ENCODE data around the gene LMX1A. TPM values are rescaled to one million over a fixed set of nuclear protein-coding genes. Genes with fewer than 3 reads are reported as not detected.

LMX1A gene
- total RNA-seq, 4 donors from 2014 or later, result 0.13 to 1.1 (median 0.51) TPM

DNA sequence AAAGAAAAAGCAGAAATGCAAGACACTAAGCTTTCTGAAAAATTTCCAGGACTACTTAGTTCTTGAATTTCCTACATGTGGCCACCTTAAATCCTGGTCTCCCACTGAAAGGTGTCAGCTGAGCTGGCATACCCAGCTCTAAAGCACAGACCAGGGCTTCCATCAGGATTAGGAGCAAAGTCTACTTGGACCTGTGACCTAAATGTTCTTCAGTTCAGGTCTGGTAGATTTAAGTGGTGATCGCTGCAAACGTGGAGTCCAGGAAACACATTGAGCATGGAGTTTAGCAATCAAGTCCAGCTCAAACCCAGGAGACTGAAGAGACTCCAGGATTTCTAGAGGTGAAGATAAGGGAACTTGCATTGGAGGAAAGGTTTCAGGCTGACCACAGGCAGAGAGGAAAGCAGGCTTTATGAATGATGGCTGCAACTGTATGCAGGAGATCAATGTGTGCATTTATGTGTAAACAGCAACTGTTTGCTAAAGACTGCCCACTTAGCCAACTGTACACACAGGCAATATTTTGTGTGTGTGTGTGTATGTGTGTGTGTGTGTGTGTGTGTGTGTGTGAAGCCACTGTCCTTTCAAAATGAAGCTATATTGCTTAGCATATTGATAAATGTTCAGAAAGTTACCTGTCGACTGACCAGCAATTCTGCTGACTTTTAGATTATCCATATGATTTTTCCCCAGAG is 75.2 kb downstream of the LMX1A start:
- no peaks in the 10 kb centered on the region for H3K36me3 ChIP-seq
- no peaks in the 10 kb centered on the region for H3K4me1 ChIP-seq
- no peak for ATAC-seq
- H3K27ac ChIP-seq, result no peak overlapping the region
- H3K27me3 ChIP-seq, result peaks cover 40% of the 10 kb centered on the region
- no peak for TF ChIP-seq EP300 (IDR thresholded peaks at IDR 0.05)
- TF ChIP-seq, protein P1, sequence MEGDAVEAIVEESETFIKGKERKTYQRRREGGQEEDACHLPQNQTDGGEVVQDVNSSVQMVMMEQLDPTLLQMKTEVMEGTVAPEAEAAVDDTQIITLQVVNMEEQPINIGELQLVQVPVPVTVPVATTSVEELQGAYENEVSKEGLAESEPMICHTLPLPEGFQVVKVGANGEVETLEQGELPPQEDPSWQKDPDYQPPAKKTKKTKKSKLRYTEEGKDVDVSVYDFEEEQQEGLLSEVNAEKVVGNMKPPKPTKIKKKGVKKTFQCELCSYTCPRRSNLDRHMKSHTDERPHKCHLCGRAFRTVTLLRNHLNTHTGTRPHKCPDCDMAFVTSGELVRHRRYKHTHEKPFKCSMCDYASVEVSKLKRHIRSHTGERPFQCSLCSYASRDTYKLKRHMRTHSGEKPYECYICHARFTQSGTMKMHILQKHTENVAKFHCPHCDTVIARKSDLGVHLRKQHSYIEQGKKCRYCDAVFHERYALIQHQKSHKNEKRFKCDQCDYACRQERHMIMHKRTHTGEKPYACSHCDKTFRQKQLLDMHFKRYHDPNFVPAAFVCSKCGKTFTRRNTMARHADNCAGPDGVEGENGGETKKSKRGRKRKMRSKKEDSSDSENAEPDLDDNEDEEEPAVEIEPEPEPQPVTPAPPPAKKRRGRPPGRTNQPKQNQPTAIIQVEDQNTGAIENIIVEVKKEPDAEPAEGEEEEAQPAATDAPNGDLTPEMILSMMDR (IDR thresholded peaks at IDR 0.05), result no peak
- no peak for TF ChIP-seq POLR2A (IDR thresholded peaks at IDR 0.05)
- no peak for TF ChIP-seq POLR2AphosphoS5 (IDR thresholded peaks at IDR 0.05)
- H3K4me3 ChIP-seq, result no peak overlapping the region
- no peaks in the 10 kb centered on the region for H3K9me3 ChIP-seq
- 69 to 79% methylated on average over 3 of the region's 3 CpGs for WGBS, 2 donors (ENCODE audit: low coverage in 1 of 2)

- no peak for TF ChIP-seq EP300 (IDR thresholded peaks at IDR 0.05)
- TF ChIP-seq POLR2AphosphoS5 (IDR thresholded peaks at IDR 0.05), result no peak
- TF ChIP-seq POLR2A (IDR thresholded peaks at IDR 0.05), result no peak
- TF ChIP-seq, protein P1 (IDR thresholded peaks at IDR 0.05), result no peak
These were observed 76.6 kb downstream of the LMX1A start for GRCh38 chr1:165279882-165280281.

GRCh38 chr1:165276314-165276713 is 80.2 kb downstream of the LMX1A start:
- Histone ChIP-seq H3K27me3 (peaks cover 27% of the 10 kb centered on the region), H3K9me3 (no peaks in the 10 kb centered on the region), H3K36me3 (no peaks in the 10 kb centered on the region), H3K4me1 (no peaks in the 10 kb centered on the region), H3K27ac (no peak overlapping the region), H3K4me3 (no peak overlapping the region)
- ATAC-seq, result no peak
- whole genome bisulfite sequencing, 2 donors (ENCODE audit: low coverage in 1 of 2), result 33 to 60% methylated on average over 1 of the region's 2 CpGs
- TF ChIP-seq, protein P1 (IDR thresholded peaks at IDR 0.05), result no peak
- TF ChIP-seq POLR2AphosphoS5 (IDR thresholded peaks at IDR 0.05) (no peak), POLR2A (IDR thresholded peaks at IDR 0.05) (no peak), EP300 (IDR thresholded peaks at IDR 0.05) (no peak)

More at GRCh38 chr1:165279882-165280281, 76.6 kb downstream of the LMX1A start:
- Histone ChIP-seq H3K36me3 (no peaks in the 10 kb centered on the region), H3K4me3 (no peak overlapping the region), H3K27ac (no peak overlapping the region), H3K4me1 (no peaks in the 10 kb centered on the region), H3K9me3 (no peaks in the 10 kb centered on the region), H3K27me3 (peaks cover 31% of the 10 kb centered on the region)
- WGBS, 2 donors (ENCODE audit: low coverage in 1 of 2), result 20 to 56% methylated on average over 4 to 9 of the region's 9 CpGs
- no peak for ATAC-seq

GRCh38 chr1:165265196-165265838 is 91.2 kb downstream of the LMX1A start:
- TF ChIP-seq POLR2A (IDR thresholded peaks at IDR 0.05) (no peak), EP300 (IDR thresholded peaks at IDR 0.05) (no peak), POLR2AphosphoS5 (IDR thresholded peaks at IDR 0.05) (no peak)
- TF ChIP-seq, protein P1 (IDR thresholded peaks at IDR 0.05), result no peak
- H3K27ac ChIP-seq, result no peak overlapping the region
- ATAC-seq, result no peak
- H3K36me3 ChIP-seq, result no peaks in the 10 kb centered on the region
- H3K4me3 ChIP-seq, result no peak overlapping the region
- no peaks in the 10 kb centered on the region for H3K4me1 ChIP-seq
- H3K9me3 ChIP-seq, result no peaks in the 10 kb centered on the region
- 75 to 76% methylated on average over 2 to 3 of the region's 3 CpGs for WGBS, 2 donors (ENCODE audit: low coverage in 1 of 2)
- H3K27me3 ChIP-seq, result peaks cover 7% of the 10 kb centered on the region

All from gastroesophageal sphincter (tissue), 4 donors.